GM18526 (cell line): ENCODE data around the gene PRKG1.

Experiments
- POLR2A ChIP-seq: IDR thresholded peaks from 3 replicates; pipeline ENCODE4 v1.6.1; 2011; ENCODE audit not compliant: insufficient read length; ENCODE audit errors: extremely low read depth

PRKG1 gene

GRCh38 chr10:51806079-51806835 lies 732.0 kb downstream of the PRKG1 start:
- TF ChIP-seq POLR2A = no peak

GRCh38 chr10:51808187-51808586 lies 733.9 kb downstream of the PRKG1 start:
- no peak for TF ChIP-seq POLR2A

GRCh38 chr10:51815723-51816122 lies 741.4 kb downstream of the PRKG1 start:
- no peak for TF ChIP-seq POLR2A

- no peak for TF ChIP-seq POLR2A
Observed at GRCh38 chr10:51821045-51821444, 746.8 kb downstream of the PRKG1 start.

GRCh38 chr10:51821745-51822144 lies 747.5 kb downstream of the PRKG1 start:
- TF ChIP-seq POLR2A = no peak

GRCh38 chr10:51832652-51833383 lies 758.5 kb downstream of the PRKG1 start:
- TF ChIP-seq POLR2A = no peak

- no peak for TF ChIP-seq POLR2A
Observed at GRCh38 chr10:51834548-51834947, 760.3 kb downstream of the PRKG1 start.

GRCh38 chr10:51838471-51838870 lies 764.2 kb downstream of the PRKG1 start:
- no peak for TF ChIP-seq POLR2A

- no peak for TF ChIP-seq POLR2A
Observed at GRCh38 chr10:51843966-51844365, 769.7 kb downstream of the PRKG1 start.

GRCh38 chr10:51846856-51847506 lies 772.7 kb downstream of the PRKG1 start:
- no peak for TF ChIP-seq POLR2A

- no peak for TF ChIP-seq POLR2A
Observed at GRCh38 chr10:51852297-51852696, 778.0 kb downstream of the PRKG1 start.

- TF ChIP-seq POLR2A = no peak
Observed at GRCh38 chr10:51857305-51857704, 783.0 kb downstream of the PRKG1 start.

GRCh38 chr10:51860257-51860656 lies 786.0 kb downstream of the PRKG1 start:
- no peak for TF ChIP-seq POLR2A

GRCh38 chr10:51861051-51861450 lies 786.8 kb downstream of the PRKG1 start:
- TF ChIP-seq POLR2A = no peak

- no peak for TF ChIP-seq POLR2A
Observed at GRCh38 chr10:51861731-51862130, 787.4 kb downstream of the PRKG1 start.

- no peak for TF ChIP-seq POLR2A
Observed at GRCh38 chr10:51862149-51862548, 787.9 kb downstream of the PRKG1 start.
